ENCODE data around the gene KCNQ4.

KCNQ4 gene

DNA sequence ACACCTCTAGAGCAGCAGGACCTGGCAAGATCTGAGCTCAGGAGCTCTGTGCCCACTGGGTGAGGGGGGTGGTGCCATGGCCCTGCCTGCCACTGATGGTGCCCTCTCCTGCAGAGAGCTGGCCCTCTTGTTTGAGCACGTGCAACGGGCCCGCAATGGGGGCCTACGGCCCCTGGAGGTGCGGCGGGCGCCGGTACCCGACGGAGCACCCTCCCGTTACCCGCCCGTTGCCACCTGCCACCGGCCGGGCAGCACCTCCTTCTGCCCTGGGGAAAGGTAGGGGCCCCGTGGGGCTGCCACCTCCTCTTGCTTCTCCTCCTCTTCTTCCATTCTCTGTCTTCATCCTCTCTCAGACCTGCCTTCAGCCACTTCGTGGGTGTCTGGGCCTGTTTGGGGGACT is 40.4 kb downstream of the KCNQ4 start:
- Histone ChIP-seq H3K4me3 (ENCODE audit: insufficient read length, low read depth) (no peak overlapping the region), H3K4me1 (ENCODE audit: insufficient read depth, insufficient read length) (peaks cover 58% of the 10 kb centered on the region), H3K27me3 (ENCODE audit: insufficient read depth, insufficient read length) (no peaks in the 10 kb centered on the region), H3K9me3 (ENCODE audit: insufficient read depth, low read length) (no peaks in the 10 kb centered on the region), H3K36me3 (ENCODE audit: insufficient read depth, insufficient read length, low read length) (no peaks in the 10 kb centered on the region), H3K9ac (ENCODE audit: insufficient read length, low read depth) (peak overlapping the region; percentile 42)
- TF ChIP-seq SUZ12 (IDR thresholded peaks at IDR 0.05; ENCODE audit: extremely low read depth, insufficient read depth, insufficient read length): no peak
- no peak for DNase-seq (ENCODE audit: low read depth, low spot score)

DNA sequence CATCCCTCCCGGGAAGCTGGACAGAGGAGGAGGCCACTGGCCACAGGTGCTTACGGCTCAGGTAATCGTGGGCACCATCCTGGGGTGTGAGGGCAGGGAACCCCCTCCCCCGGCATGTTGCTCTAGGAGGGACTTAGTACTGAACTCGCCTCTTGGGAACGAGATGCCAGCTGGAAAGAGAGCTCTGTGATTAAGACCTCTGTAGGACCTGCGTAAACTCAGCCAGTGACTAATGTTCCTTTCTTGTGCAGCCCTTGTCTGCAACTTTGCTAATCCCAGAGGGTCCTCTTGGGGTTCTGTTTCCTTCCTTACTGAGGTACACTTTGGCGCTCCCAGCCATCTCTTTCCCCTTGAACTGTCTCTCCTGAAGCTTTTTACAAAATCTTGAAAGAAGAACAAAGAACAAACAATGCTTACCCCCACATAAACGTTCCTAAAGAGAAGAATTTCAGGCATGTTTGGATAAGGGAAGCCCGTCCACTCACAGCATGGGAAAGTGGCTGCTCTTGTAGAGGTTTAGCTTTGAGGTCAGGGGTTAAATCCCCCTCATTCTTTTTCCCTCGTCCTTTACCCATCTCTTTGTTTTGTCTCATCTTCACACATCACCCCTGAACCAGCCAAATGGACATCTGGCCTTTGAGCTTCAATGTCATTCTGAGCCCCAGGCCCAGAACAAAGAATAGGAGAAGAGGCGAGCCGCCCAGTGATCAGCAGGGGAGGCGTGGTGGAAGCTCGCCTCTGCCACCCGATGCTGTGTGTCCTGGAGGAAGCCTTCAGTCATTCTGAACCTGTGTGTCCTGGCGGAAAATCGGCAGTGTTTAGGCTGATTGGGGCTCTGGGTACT is 41.2 kb downstream of the KCNQ4 start:
- no peak for TF ChIP-seq YY1 (IDR thresholded peaks at IDR 0.05; ENCODE audit: insufficient read depth, insufficient read length)
- no peak for TF ChIP-seq ZNF274 (IDR thresholded peaks at IDR 0.05; ENCODE audit: low read depth, low read length)

GRCh38 chr1:40825435-40825788 is 41.8 kb downstream of the KCNQ4 start:
- no peaks in the 10 kb centered on the region for H3K36me3 ChIP-seq (ENCODE audit: insufficient read depth, insufficient read length, low read length)
- peak overlapping the region; percentile 43 for H3K9ac ChIP-seq (ENCODE audit: insufficient read length, low read depth)
- no peaks in the 10 kb centered on the region for H3K9me3 ChIP-seq (ENCODE audit: insufficient read depth, low read length)
- peaks cover 44% of the 10 kb centered on the region for H3K4me1 ChIP-seq (ENCODE audit: insufficient read depth, insufficient read length)
- no peak for DNase-seq (ENCODE audit: low read depth, low spot score)
- no peaks in the 10 kb centered on the region for H3K27me3 ChIP-seq (ENCODE audit: insufficient read depth, insufficient read length)
- no peak for TF ChIP-seq YY1 (IDR thresholded peaks at IDR 0.05; ENCODE audit: insufficient read depth, insufficient read length)
- no peak for TF ChIP-seq ZNF274 (IDR thresholded peaks at IDR 0.05; ENCODE audit: low read depth, low read length)
- TF ChIP-seq SUZ12 (IDR thresholded peaks at IDR 0.05; ENCODE audit: extremely low read depth, insufficient read depth, insufficient read length): no peak
- no peak overlapping the region for H3K4me3 ChIP-seq (ENCODE audit: insufficient read length, low read depth)

More for the DNA sequence above, 41.2 kb downstream of the KCNQ4 start:
- H3K9me3 ChIP-seq (ENCODE audit: insufficient read depth, low read length): no peaks in the 10 kb centered on the region
- no peaks in the 10 kb centered on the region for H3K27me3 ChIP-seq (ENCODE audit: insufficient read depth, insufficient read length)
- no peaks in the 10 kb centered on the region for H3K36me3 ChIP-seq (ENCODE audit: insufficient read depth, insufficient read length, low read length)
- peak overlapping the region; percentile 42 for H3K9ac ChIP-seq (ENCODE audit: insufficient read length, low read depth)
- peaks cover 50% of the 10 kb centered on the region for H3K4me1 ChIP-seq (ENCODE audit: insufficient read depth, insufficient read length)
- DNase-seq (ENCODE audit: low read depth, low spot score): peak; percentile 72
- no peak overlapping the region for H3K4me3 ChIP-seq (ENCODE audit: insufficient read length, low read depth)

GRCh38 chr1:40825996-40826395 is 42.4 kb downstream of the KCNQ4 start:
- no peak for DNase-seq (ENCODE audit: low read depth, low spot score)
- Histone ChIP-seq H3K9ac (ENCODE audit: insufficient read length, low read depth) (peak overlapping the region; percentile 43), H3K27me3 (ENCODE audit: insufficient read depth, insufficient read length) (no peaks in the 10 kb centered on the region), H3K4me1 (ENCODE audit: insufficient read depth, insufficient read length) (peaks cover 42% of the 10 kb centered on the region), H3K4me3 (ENCODE audit: insufficient read length, low read depth) (no peak overlapping the region), H3K9me3 (ENCODE audit: insufficient read depth, low read length) (no peaks in the 10 kb centered on the region), H3K36me3 (ENCODE audit: insufficient read depth, insufficient read length, low read length) (no peaks in the 10 kb centered on the region)
- TF ChIP-seq SUZ12 (IDR thresholded peaks at IDR 0.05; ENCODE audit: extremely low read depth, insufficient read depth, insufficient read length) (no peak), YY1 (IDR thresholded peaks at IDR 0.05; ENCODE audit: insufficient read depth, insufficient read length) (no peak), ZNF274 (IDR thresholded peaks at IDR 0.05; ENCODE audit: low read depth, low read length) (no peak)

DNA sequence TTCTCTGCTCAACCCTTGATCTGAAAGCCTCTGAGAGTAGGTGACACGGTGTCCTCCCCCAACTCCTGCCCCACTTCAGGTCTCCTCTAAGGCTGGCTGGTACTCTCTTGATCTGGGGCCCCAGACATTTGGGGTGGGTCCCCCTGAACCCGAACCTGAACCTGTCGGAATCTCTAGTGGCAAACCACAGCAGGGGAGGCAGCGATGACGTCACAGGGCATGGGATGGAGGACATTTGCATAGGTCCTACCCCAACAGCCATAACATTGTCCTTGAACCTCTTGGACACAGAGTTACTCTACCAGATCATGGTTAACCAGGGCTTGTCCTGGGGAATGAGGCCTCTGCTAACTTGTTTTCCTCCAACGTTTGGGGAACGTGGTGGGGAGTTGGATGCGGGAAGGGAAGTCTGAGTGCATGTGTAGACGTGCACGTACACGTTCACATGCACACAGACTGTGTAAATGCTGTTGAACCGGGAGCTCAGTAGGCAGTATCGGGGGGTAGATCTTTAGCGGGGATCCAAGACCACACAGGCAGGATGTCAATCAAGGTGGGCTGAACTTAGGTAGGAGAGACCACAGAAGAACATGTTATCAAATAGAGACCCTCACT is 46.2 kb downstream of the KCNQ4 start:
- Histone ChIP-seq H3K27me3 (ENCODE audit: insufficient read depth, insufficient read length) (no peaks in the 10 kb centered on the region), H3K9ac (ENCODE audit: insufficient read length, low read depth) (no peak overlapping the region), H3K4me1 (ENCODE audit: insufficient read depth, insufficient read length) (peaks cover 20% of the 10 kb centered on the region), H3K4me3 (ENCODE audit: insufficient read length, low read depth) (no peak overlapping the region), H3K9me3 (ENCODE audit: insufficient read depth, low read length) (no peaks in the 10 kb centered on the region), H3K36me3 (ENCODE audit: insufficient read depth, insufficient read length, low read length) (no peaks in the 10 kb centered on the region)
- DNase-seq (ENCODE audit: low read depth, low spot score): no peak
- TF ChIP-seq ZNF274 (IDR thresholded peaks at IDR 0.05; ENCODE audit: low read depth, low read length) (no peak), YY1 (IDR thresholded peaks at IDR 0.05; ENCODE audit: insufficient read depth, insufficient read length) (no peak), SUZ12 (IDR thresholded peaks at IDR 0.05; ENCODE audit: extremely low read depth, insufficient read depth, insufficient read length) (no peak)

DNA sequence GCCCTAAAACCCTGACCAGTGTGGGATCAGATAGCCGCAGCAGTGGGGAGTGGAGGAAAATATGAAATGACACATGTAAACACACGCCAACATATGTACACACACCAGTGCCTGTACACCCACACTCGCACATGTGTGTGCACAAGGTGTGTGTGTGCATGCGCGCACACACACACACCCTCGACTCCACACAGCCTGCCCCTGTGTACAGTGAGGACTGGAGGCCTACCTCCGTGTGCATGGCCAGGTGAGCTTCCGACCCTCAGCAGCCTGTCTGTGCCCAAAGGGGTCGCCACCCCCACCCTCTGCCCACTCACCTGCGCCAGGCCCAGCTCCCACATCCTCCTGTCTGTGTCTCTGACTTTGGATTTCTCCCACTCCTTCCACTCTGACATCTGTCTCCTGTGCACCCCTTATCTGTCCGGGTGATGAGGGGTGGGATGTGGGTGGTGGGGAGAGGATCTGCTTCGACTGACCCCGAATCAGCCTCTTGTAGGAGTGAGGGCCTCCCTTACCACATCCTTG is 46.9 kb downstream of the KCNQ4 start:
- Histone ChIP-seq H3K36me3 (ENCODE audit: insufficient read depth, insufficient read length, low read length) (no peaks in the 10 kb centered on the region), H3K4me1 (ENCODE audit: insufficient read depth, insufficient read length) (peaks cover 21% of the 10 kb centered on the region), H3K9me3 (ENCODE audit: insufficient read depth, low read length) (no peaks in the 10 kb centered on the region), H3K27me3 (ENCODE audit: insufficient read depth, insufficient read length) (no peaks in the 10 kb centered on the region), H3K4me3 (ENCODE audit: insufficient read length, low read depth) (no peak overlapping the region), H3K9ac (ENCODE audit: insufficient read length, low read depth) (no peak overlapping the region)
- TF ChIP-seq ZNF274 (IDR thresholded peaks at IDR 0.05; ENCODE audit: low read depth, low read length): no peak
- TF ChIP-seq YY1 (IDR thresholded peaks at IDR 0.05; ENCODE audit: insufficient read depth, insufficient read length): no peak
- no peak for TF ChIP-seq SUZ12 (IDR thresholded peaks at IDR 0.05; ENCODE audit: extremely low read depth, insufficient read depth, insufficient read length)
- no peak for DNase-seq (ENCODE audit: low read depth, low spot score)

- no peaks in the 10 kb centered on the region for H3K9me3 ChIP-seq (ENCODE audit: insufficient read depth, low read length)
- DNase-seq (ENCODE audit: low read depth, low spot score): no peak
- H3K27me3 ChIP-seq (ENCODE audit: insufficient read depth, insufficient read length): no peaks in the 10 kb centered on the region
- H3K4me1 ChIP-seq (ENCODE audit: insufficient read depth, insufficient read length): peaks cover 18% of the 10 kb centered on the region
- H3K9ac ChIP-seq (ENCODE audit: insufficient read length, low read depth): no peak overlapping the region
- H3K36me3 ChIP-seq (ENCODE audit: insufficient read depth, insufficient read length, low read length): no peaks in the 10 kb centered on the region
- H3K4me3 ChIP-seq (ENCODE audit: insufficient read length, low read depth): no peak overlapping the region
- no peak for TF ChIP-seq SUZ12 (IDR thresholded peaks at IDR 0.05; ENCODE audit: extremely low read depth, insufficient read depth, insufficient read length)
- no peak for TF ChIP-seq YY1 (IDR thresholded peaks at IDR 0.05; ENCODE audit: insufficient read depth, insufficient read length)
- TF ChIP-seq ZNF274 (IDR thresholded peaks at IDR 0.05; ENCODE audit: low read depth, low read length): no peak
These were observed 47.6 kb downstream of the KCNQ4 start for GRCh38 chr1:40831001-40831732.

All from NT2/D1 (cell line).